Left cardiac atrium (tissue), 4 donors: ENCODE measurements around the gene ARHGAP45. TPM values are rescaled to one million over a fixed set of nuclear protein-coding genes. Genes with fewer than 3 reads are reported as not detected.
"Not testable (repeated sequence)": the region's sequence is repeated elsewhere in the genome, so short reads cannot be mapped to it uniquely, and the experiment has no call there.

Experiments used
- ATAC-seq, 2 donors: fragments of 200-7000 bp; cut with Tn5 transposase; one replicate each; pipeline ENCODE4 v1.9.1; 2020; ENCODE audit warnings: mild to moderate bottlenecking in 2 of 2, moderate library complexity in 2 of 2
- DNase-seq: peaks from one replicate; pipeline ENCODE4 v3.0.0-alpha.2; 2020
- intact Hi-C, 2 donors: fragments of 100-400 bp; cut with DNase I; formaldehyde crosslinking; loops; one replicate each; pipeline versions ENCODE4 v1.14.1 to v1.15.1; 2022 to 2023
- total RNA-seq, 2 donors: library from RNA; stranded (reverse); fragmentation: NEBNext Ultra II Directional; extraction: Animal tissue kit (Norgen Biotek cat#: 25700); gene quantifications; one replicate each; pipeline ENCODE4 v1.2.1, GENCODE V29; 2021
- donor health status: DM: no; HTN: yes; CAD: no.
- donor health status: DM: no; HTN: yes; CAD: no; lungs with severe emphysema.
- donor health status: DM: yes; HTN: yes; CAD: no.
- donor health status: Dilated cardiomyopathy.

Gene ARHGAP45
- total RNA-seq, 2 donors from 2014 or later, result 10.6 to 12.6 TPM

DNA sequence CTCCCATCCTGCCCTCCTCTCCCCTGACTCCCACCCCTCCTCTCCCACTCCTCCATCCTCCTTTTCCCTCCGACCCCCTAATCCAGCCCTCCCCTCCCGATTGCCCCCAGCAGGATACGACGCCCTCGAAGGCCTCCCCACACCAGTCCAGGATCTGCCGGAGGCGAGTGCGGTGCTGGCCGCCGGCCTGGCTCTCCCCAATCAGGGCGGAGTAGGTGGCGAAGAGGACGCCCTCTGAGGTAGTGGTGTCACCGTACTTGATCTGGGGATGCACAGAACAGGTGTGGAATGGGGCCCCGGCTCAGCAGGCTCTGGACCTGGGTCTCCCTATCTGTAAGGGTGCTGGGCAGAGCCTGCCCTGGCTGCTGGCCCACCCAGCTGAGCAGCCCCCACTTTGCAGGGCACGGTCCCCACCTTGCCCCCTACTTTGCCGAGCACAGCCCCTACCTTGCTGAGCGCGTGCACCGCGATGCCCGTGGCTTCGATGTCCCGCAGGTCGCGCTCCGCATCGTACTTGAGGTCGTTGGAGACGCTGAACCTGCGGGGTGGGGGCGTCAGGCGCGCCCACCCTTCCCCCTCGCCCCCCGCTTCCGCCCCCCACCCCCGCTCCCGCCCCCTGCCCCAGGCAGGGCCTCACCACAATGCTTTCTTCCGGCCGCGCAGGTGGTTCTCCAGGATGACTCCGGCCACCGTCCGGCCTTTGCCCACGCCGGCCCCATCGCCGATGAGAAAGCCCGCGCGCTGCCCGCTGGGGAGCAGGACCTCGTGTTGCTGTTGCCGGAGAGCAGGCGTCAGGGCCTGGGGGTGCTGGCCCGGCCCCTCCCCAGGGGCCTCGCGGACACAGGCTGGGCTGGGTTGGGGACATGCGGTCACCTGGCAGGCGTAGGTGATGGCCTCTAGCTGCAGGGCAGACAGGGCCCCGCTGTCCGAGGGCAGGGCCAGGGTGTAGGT is 55.3 kb downstream of the ARHGAP45 start:
- ATAC-seq, result no peak
- intact Hi-C loops, result no loop called here
- DNase-seq, result peak; percentile 20

DNA sequence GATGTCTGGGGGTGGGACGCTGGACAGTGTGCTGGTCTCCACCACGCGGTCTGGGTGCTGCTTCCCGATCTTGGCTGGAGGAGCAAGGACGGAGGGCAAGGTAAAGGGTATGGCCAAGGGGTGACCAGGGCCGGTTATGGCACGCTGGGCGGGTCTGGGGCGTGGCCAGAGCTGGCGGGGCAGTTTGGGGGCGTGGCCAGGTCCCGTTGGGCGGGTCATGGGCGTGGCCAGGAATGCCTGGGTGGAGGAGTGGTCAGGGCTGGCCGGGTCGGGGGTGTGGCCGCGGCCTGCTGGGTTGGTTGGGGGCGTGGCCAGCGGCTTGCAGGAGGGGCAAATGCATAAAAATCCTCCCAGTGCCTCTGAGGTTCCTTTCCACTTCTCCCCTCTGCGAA is 56.0 kb downstream of the ARHGAP45 start:
- ATAC-seq (peak; percentile 70 to 75), DNase-seq (peak; percentile 81)
- intact Hi-C loops, result no loop called here

DNA sequence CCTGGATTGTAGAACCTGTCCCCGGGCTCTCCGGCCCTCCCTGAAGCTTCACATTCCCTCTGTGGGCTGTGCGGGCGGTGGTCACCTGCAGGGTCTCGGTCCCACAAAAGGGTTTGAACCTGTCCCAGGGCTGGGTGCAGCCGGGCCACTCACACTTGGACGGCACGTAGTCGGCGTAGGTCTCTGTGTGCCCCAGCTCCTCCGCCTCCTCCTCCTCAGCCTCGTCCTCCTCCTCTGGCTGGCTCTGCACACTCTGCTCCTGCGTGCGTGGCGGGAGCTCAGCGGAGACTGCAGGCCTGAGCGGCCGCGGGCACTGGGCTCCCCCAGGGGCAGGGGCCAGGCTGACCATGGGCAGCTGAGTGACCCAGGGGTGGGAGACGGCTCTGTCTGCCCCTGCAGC is 56.4 kb downstream of the ARHGAP45 start:
- intact Hi-C loops, result no loop called here
- ATAC-seq, result no peak
- no peak for DNase-seq

DNA sequence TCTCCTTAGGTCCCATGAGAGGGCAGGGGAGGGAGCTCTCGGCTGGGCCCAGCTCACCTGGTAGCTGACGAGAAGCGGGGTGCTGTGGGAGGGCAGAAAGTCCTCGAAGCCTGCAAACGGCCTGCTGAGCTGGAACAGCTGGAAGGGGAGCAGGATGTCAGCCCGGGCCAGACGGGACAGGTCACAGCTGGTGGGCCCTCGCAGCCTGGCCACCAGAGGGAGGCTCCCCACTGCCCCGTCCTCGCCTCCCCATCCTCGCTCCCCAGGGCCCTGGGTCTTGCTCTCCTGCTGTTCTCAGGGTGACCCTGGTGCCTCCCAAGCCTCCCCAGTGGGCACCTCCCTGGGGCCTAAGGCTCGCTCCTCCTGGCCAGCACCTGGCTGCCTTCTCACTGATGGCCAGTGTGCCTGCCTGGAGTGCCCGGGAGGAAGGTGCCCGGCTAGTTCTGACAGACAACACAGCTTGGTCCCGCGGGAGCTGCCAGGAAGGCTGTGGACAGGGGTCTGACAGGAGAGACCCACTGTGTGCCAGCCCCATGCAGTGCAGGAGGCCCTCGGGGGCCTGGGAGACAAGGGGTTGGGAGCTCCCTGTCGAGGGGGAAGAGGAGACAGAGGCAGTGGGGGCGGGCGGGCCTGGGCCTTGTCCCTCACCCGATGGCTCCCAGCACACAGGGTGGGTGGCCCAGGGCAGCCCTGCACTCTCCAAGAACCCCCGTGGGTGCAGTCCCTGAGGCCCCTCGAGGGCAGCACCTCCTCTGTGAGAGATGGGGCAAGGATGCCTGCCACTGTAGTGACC is 57.1 kb downstream of the ARHGAP45 start:
- no peak for ATAC-seq
- intact Hi-C loops, result no loop called here

DNA sequence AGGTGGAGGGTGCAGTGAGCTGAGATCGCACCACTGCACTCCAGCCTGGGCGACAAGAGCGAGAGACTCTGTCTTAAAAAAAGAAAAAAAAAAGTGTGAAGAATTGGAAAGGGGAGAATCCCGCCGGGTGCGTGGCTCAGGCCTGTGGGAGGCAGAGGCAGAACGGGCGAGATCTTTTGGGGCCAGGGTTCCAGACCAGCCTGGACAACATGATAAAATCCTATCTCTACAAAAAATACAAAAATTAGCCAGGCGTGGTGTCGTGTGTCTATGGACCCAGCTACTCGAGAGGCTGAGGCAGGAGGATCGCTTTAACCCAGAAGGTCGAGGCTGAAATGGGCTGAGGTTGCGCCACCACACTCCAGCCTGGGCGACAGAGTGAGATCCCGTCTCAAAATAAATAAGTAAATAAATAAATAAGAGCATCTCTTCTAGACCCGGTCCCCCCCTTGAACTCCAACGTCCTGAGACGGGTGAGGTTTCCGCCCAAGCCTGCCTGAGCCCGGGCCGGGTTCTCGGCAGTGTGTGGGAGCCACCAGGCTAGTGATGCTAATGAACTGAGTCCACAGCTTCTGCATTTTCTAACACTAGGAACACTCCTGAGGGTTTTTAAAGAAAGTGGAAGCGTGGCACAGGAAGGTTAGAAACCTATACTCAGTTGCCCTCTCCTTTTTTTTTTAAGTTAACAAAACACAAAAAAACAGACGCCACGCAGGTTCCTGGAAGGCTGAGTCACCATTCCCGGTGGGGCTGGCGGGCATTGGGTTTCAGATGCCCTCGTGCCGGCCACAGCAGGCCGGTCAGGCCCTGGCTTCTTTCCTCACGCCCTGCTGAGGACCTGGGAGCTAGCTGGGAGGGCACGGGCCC is 58.9 kb downstream of the ARHGAP45 start:
- no peak for DNase-seq
- intact Hi-C loops, result no loop called here
- ATAC-seq, result no peak

More for the DNA sequence above, 57.1 kb downstream of the ARHGAP45 start:
- DNase-seq, result peak; percentile 22

DNA sequence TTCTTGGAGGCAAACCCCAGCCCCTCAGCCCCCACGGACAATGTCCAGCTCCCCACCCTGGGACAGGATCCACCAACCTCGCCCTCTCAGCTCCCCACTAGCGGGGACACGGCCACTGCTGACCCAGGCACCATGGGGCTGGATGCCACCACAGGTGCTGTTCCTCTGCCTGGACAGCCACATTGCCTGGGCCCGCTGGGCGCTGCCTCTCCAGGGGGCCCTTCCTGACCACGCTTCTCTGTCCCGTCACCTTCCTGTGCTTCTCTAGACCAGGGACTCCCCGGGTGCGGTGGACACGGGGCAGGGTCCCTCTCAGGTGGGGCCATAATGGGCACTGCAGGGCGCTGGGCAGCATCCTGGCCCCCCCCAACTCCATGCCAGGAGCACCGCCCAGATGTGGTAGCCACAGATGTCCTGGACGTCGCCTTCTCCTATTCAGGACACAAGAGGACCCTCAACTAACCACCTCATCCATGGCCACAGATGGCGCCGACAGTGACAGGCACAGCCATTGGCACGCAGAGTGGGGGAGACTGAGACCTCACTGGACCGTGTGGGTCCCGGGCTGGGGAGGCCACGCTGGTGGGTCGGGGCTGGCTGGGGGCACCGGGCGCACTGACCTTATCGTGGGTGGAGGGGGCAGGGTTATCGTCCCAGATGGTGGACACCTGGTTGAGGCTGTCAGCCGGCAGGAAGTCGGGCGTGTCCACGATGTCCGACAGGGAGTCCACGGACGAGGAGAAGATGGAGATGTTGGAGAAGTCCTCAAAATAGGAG is 60.2 kb downstream of the ARHGAP45 start:
- intact Hi-C loops, result no loop called here
- no peak for DNase-seq
- ATAC-seq, result no peak

DNA sequence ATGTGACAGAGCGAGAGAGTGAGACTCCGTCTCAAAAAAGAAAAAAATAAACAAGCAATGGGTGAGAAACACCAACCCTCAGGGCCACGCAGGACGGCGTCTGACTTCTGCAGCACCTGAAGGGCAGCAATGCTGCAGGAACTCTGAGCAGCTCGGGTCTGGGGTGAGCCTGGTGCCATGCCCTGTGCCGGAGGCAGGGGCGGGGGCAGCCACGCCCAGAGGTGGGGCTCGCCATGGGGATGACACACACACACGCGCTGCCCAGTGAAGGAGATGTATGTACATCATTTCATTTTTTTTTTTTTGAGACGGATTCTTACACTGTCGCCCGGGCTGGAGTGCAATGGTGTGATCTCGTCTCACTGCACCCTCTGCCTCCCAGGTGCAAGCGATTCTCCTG is 61.1 kb downstream of the ARHGAP45 start:
- intact Hi-C loops, result no loop called here
- no peak for ATAC-seq
- no peak for DNase-seq

DNA sequence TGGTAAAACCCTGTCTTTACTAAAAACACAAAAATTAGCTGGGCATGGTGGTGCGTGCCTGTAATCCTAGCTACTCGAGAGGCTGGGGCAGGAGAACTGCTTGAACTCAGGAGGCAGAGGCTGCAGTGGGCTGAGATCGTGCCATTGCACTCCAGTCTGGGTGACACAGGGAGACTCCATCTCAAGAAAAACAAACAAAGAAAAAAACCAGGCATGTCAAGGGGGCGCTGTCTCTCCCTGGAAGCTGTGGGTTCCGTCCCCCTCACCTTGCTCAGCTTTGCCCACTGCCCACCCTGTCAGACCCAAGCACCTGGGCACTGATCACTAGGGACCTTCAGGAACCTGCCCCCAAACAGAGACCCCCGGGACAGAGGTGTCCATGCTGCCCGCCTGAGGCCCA is 62.1 kb downstream of the ARHGAP45 start:
- DNase-seq, ATAC-seq, intact Hi-C loops: not testable (repeated sequence)

DNA sequence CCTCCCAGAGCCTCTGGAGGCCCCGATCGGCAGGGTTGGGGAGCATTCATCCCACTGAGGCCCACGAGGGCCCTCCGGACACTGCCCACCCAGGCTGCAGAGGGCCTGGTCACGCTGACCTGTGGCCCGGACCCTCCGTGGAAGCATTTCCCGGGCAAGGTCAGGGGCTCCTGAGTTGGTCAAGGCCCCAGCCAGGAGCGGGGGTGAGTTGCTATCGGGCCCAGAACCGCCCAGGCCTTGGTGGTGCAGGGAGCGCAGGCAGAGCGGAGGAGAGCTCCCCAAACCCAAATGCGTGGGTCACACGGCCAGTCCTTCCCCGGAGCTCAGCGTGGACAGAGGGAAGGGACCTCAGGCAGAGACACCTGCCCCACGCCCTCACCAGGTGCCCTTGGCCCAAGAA is 62.6 kb downstream of the ARHGAP45 start:
- DNase-seq (peak; percentile 26), ATAC-seq (no peak)
- intact Hi-C loops, result no loop called here

DNA sequence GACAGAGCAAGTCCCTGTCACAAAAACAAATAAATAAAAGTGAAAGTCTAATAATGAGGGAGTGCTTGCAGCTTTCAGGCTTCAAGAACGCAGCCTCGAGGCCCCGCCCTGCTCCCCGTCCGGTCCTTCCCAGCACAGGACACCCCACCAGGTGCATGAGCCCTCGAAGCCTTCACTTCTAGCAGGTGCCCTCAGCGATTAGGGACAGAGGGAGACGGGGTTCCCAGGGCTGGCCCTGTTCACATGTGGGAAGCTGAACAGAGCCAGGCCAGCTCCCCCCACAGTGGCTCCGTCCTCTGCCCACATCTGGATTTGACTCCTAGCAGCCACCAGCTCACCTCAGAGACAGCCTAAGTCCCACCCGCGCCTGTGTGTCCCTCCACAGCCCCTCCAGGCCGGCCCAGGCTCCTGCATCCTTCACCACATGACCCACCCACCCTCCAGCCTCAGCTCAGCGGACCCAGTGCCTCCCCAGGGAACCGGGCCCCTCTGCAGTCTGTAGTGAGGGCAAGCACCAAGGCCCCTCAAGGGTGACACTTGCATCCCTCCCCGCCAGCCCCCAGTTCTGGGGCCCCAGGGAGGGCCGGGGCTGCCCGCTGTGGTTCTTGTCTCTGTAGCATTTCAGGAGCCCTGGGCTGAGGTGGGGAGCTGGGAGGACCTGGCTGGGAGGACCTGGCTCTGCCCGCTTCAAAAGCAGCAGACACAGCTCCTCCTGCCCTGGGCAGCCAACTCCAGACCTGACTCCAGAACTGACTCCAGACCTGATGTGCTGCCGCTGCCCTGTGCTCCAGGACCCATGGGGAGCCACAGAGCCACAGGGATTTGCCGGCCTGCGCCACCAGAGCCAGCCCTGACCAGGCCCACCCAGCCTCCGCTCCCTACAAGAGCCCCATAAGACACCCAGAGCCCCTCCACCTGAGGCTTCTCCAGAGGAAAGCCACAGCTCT is 64.1 kb downstream of the ARHGAP45 start:
- DNase-seq (peak; percentile 40), ATAC-seq (peak in 1 of 2 donors; percentile 4)
- intact Hi-C loops, result loop anchor here in 1 of 2 donors (5.0 kb wide), 1 partner anchor 41 kb away; the partner anchor contains the start of gene SBNO2

DNA sequence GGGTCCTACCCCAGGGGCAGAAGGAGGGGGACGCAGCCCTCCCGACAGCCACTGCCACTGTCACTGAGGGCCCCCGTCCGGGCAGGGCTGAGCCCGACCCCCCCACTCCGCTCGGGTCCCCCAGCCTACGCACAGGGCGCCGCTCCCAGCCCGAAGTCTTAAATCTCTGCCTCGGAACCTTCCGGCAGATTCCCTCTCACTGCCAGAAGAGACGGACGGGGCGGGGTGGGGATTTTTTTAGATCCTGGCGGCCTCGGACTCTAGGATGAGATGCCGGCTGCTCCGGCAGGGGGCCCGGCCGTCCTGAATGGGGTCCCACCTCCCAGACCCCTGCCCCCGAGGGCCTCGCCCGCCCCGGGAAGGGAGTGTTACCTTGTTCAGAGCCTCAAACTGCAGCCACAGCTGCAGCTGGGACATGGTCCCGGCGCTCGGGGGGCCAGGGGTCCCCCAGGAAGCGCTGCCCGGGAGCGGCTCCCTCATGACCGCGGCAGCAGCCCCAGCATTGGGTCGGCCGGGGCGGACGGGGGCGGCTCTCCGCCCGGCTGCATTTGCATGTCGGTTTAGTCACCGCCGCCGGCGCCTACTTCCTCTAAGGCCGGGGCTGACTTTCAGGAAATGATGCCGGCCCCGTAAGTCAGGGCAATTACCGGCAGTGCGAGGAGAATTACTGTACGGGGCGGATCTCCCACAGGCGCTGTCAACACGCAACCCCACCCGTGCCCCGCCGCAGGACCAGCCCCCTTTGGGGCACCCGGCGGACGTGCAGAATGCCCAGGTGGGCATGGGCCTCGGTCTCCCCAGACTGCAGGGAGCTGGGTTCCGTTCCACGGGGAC is 65.0 kb downstream of the ARHGAP45 start:
- DNase-seq, result peak; percentile 96
- intact Hi-C loops, result loop anchor here in 1 of 2 donors (5.0 kb wide), 1 partner anchor 40 kb away; the partner anchor contains the start of gene SBNO2
- ATAC-seq, result peak; percentile 77 to 86

DNA sequence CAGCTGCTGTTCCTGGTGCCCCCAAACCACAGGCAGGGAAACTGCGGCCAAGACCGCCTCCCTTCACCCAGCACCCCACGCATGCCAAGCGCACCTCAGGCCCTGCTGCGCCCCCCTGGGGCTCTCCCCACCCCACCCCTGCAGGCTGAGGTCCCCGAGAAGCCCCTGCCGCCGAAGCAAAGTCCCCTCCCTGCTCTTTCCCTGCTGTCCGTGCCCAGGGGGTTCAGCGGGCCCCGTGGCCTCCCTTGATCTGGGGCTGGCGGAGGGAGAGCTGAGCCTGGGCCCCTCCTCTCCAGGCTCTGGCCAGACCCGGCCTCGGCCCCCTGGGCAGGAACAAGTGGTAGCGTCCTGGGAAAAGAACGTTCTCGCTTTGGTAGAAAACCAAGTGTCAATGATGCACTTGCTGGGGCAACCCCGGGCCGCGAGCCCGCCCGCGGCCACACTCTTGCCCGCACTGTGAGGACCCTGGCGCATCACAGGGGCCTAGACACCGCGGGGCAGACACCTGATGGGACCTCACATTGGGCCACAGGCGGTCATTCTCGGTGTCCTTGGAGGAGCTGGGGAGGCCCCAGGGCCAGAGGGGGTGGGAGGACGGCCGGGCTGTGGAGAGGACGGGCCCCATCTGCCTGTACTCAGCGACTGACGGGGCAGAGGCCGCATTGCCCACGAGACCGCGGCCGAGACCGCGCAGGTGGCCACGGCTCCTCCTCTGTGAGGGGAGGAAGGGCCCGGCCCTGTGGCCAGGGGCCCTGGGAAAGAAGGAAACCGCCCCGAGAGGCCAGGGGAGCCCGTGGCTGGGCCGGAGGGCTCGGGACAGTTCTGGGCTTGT is 65.8 kb downstream of the ARHGAP45 start:
- ATAC-seq (peak; percentile 5 to 11), DNase-seq (no peak)
- intact Hi-C loops, result loop anchor here in 1 of 2 donors (5.0 kb wide), 1 partner anchor 40 kb away; the partner anchor contains the start of gene SBNO2

DNA sequence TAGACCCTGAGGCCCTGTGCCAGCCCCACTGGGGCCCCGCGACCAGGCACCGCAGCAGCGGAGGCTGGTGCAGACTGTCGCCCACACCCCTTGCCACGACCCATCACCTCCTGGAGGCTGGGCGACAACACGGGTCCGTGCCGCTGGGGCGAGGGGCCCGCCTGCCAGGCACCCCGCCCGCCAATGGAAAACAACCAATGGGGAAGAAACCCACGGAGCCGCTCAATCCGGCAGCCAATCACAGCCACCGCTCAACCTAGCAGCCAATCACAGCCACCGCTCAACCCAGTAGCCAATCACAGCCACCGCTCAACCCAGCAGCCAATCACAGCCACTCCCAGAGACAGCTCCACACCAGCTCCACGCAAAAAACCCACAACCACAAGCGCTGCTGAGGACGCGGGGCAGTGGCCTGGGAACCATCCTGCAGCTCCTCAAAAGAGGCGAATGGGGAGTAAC is 66.5 kb downstream of the ARHGAP45 start:
- ATAC-seq, result peak in 1 of 2 donors; percentile 1
- DNase-seq, result peak; percentile 52
- intact Hi-C loops, result loop anchor here in 1 of 2 donors (5.0 kb wide), 1 partner anchor 39 kb away; the partner anchor contains the start of gene SBNO2

DNA sequence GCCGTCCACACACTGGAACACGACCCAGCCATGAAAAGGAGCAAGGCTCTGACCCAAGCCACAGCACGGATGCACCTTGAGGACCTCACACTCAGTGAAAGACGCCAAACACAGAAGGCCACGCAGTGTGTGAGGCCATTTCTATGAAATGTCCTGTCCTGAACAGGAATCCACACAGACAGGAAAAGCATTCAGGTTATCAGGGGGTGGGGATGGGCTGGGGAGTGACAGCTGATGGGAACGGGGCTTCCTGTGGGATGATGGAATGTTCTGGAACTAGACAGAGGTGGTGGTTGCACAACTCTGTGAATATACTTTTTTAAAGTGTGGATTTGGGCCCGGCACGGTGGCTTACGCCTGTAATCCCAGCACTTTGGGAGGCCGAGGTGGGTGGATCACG is 67.5 kb downstream of the ARHGAP45 start:
- intact Hi-C loops, result loop anchor here in 1 of 2 donors (5.0 kb wide), 1 partner anchor 38 kb away; the partner anchor contains the start of gene SBNO2

DNA sequence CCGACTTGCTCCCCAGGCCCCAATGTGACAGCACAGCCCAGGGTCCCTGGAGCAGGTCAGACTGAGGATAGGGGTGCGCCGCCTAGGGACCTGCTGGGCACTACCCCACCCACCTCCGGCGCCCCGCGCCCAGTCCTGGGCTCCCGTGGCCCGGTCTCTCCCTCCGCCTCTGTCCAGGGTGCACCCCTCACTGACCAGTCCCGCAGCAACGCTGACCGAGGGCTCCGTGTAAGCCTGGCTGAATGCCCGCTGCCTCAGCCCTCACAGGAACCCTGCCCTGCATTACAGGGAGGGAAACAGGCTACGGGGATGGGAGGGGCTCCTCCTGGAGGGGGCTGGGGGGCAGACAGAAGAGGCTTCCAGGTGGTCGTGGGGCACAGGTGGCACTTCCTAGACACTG is 68.5 kb downstream of the ARHGAP45 start:
- intact Hi-C loops, result no loop called here
- no peak for DNase-seq

More for the DNA sequence above, 67.5 kb downstream of the ARHGAP45 start:
- no peak for DNase-seq
- ATAC-seq, result no peak

More for the DNA sequence above, 68.5 kb downstream of the ARHGAP45 start:
- ATAC-seq, result no peak
